SJSA1 (cell line): ENCODE results near the gene MALAT1. TPM values are rescaled to one million over a fixed set of nuclear protein-coding genes. Genes with fewer than 3 reads are reported as not detected.
A peak's percentile ranks its signal among the peaks of the same experiment; 100 is the strongest.

ENCODE experiments used
- DNase-seq, 2 experiments: peaks; one replicate each; pipeline ENCODE4 v3.0.0-alpha.2; 2015 to 2020; ENCODE audit warnings: low spot score in 2 of 2, low read depth in 1 of 2
- H3K27ac ChIP-seq: fragments of 250-450 bp; sonication (Bioruptor Pico); 2 replicates; pipeline ENCODE4 v1.5.1; 2020; ENCODE audit warnings: mild to moderate bottlenecking, moderate library complexity
- H3K27me3 ChIP-seq: fragments of 250-450 bp; sonication (Bioruptor Pico); replicated peaks from 2 replicates; pipeline ENCODE4 v1.5.1; 2020; ENCODE audit warnings: mild to moderate bottlenecking, moderate library complexity
- H3K36me3 ChIP-seq: fragments of 250-450 bp; sonication (Bioruptor Pico); 2 replicates; pipeline ENCODE4 v1.5.1; 2020; ENCODE audit warnings: mild to moderate bottlenecking
- H3K4me1 ChIP-seq: fragments of 250-450 bp; sonication (Bioruptor Pico); replicated peaks from 2 replicates; pipeline ENCODE4 v1.6.1; 2021; ENCODE audit warnings: mild to moderate bottlenecking
- H3K4me3 ChIP-seq: fragments of 250-450 bp; sonication (Bioruptor Pico); 2 replicates; pipeline ENCODE4 v1.5.1; 2020; ENCODE audit warnings: mild to moderate bottlenecking
- H3K9me3 ChIP-seq: fragments of 250-450 bp; sonication (Bioruptor Pico); replicated peaks from 2 replicates; pipeline ENCODE4 v1.5.1; 2020; ENCODE audit warnings: mild to moderate bottlenecking
- total RNA-seq: library from RNA; depleted of rRNA; stranded (reverse); fragments of >200 nt; shearing (Covaris generic); gene quantifications from 2 replicates; pipeline ENCODE4 v1.2.3, GENCODE V29; 2014

MALAT1 gene
- total RNA-seq, 1 experiment from 2014 or later = 2,210 TPM

DNA sequence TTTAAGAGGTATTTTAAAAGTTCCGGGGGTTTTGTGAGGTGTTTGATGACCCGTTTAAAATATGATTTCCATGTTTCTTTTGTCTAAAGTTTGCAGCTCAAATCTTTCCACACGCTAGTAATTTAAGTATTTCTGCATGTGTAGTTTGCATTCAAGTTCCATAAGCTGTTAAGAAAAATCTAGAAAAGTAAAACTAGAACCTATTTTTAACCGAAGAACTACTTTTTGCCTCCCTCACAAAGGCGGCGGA is 193 bp upstream of the MALAT1 start:
- peaks cover 20% of the 10 kb centered on the region for H3K27me3 ChIP-seq
- peak overlapping the region; percentile 59 for H3K4me3 ChIP-seq
- peaks cover 47% of the 10 kb centered on the region for H3K36me3 ChIP-seq
- H3K4me1 ChIP-seq = peaks cover 41% of the 10 kb centered on the region
- DNase-seq = no peak
- peak overlapping the region; percentile 98 for H3K27ac ChIP-seq
- H3K9me3 ChIP-seq = no peaks in the 10 kb centered on the region

DNA sequence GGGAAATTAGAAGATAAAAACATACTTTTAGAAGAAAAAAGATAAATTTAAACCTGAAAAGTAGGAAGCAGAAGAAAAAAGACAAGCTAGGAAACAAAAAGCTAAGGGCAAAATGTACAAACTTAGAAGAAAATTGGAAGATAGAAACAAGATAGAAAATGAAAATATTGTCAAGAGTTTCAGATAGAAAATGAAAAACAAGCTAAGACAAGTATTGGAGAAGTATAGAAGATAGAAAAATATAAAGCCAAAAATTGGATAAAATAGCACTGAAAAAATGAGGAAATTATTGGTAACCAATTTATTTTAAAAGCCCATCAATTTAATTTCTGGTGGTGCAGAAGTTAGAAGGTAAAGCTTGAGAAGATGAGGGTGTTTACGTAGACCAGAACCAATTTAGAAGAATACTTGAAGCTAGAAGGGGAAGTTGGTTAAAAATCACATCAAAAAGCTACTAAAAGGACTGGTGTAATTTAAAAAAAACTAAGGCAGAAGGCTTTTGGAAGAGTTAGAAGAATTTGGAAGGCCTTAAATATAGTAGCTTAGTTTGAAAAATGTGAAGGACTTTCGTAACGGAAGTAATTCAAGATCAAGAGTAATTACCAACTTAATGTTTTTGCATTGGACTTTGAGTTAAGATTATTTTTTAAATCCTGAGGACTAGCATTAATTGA is 1.0 kb downstream of the MALAT1 start:
- Histone ChIP-seq H3K36me3 (peaks cover 59% of the 10 kb centered on the region), H3K4me1 (peaks cover 41% of the 10 kb centered on the region), H3K27ac (peak overlapping the region; percentile 98), H3K27me3 (peaks cover 30% of the 10 kb centered on the region), H3K9me3 (no peaks in the 10 kb centered on the region), H3K4me3 (peak overlapping the region; percentile 59)
- no peak for DNase-seq

DNA sequence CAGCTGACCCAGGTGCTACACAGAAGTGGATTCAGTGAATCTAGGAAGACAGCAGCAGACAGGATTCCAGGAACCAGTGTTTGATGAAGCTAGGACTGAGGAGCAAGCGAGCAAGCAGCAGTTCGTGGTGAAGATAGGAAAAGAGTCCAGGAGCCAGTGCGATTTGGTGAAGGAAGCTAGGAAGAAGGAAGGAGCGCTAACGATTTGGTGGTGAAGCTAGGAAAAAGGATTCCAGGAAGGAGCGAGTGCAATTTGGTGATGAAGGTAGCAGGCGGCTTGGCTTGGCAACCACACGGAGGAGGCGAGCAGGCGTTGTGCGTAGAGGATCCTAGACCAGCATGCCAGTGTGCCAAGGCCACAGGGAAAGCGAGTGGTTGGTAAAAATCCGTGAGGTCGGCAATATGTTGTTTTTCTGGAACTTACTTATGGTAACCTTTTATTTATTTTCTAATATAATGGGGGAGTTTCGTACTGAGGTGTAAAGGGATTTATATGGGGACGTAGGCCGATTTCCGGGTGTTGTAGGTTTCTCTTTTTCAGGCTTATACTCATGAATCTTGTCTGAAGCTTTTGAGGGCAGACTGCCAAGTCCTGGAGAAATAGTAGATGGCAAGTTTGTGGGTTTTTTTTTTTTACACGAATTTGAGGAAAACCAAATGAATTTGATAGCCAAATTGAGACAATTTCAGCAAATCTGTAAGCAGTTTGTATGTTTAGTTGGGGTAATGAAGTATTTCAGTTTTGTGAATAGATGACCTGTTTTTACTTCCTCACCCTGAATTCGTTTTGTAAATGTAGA is 1.7 kb downstream of the MALAT1 start:
- Histone ChIP-seq H3K9me3 (no peaks in the 10 kb centered on the region), H3K4me3 (peak overlapping the region; percentile 59), H3K27ac (peak overlapping the region; percentile 98), H3K27me3 (peaks cover 35% of the 10 kb centered on the region), H3K4me1 (peaks cover 49% of the 10 kb centered on the region), H3K36me3 (peaks cover 66% of the 10 kb centered on the region)
- DNase-seq = peak; percentile 73 to 87

DNA sequence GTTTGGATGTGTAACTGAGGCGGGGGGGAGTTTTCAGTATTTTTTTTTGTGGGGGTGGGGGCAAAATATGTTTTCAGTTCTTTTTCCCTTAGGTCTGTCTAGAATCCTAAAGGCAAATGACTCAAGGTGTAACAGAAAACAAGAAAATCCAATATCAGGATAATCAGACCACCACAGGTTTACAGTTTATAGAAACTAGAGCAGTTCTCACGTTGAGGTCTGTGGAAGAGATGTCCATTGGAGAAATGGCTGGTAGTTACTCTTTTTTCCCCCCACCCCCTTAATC is 2.3 kb downstream of the MALAT1 start:
- Histone ChIP-seq H3K4me1 (peaks cover 49% of the 10 kb centered on the region), H3K4me3 (peak overlapping the region; percentile 59), H3K36me3 (peaks cover 72% of the 10 kb centered on the region), H3K9me3 (no peaks in the 10 kb centered on the region), H3K27ac (peak overlapping the region; percentile 98), H3K27me3 (peaks cover 38% of the 10 kb centered on the region)
- no peak for DNase-seq

DNA sequence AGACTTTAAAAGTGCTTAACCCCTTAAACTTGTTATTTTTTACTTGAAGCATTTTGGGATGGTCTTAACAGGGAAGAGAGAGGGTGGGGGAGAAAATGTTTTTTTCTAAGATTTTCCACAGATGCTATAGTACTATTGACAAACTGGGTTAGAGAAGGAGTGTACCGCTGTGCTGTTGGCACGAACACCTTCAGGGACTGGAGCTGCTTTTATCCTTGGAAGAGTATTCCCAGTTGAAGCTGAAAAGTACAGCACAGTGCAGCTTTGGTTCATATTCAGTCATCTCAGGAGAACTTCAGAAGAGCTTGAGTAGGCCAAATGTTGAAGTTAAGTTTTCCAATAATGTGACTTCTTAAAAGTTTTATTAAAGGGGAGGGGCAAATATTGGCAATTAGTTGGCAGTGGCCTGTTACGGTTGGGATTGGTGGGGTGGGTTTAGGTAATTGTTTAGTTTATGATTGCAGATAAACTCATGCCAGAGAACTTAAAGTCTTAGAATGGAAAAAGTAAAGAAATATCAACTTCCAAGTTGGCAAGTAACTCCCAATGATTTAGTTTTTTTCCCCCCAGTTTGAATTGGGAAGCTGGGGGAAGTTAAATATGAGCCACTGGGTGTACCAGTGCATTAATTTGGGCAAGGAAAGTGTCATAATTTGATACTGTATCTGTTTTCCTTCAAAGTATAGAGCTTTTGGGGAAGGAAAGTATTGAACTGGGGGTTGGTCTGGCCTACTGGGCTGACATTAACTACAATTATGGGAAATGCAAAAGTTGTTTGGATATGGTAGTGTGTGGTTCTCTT is 2.8 kb downstream of the MALAT1 start:
- peaks cover 43% of the 10 kb centered on the region for H3K27me3 ChIP-seq
- H3K4me3 ChIP-seq = peak overlapping the region; percentile 59
- peak overlapping the region; percentile 98 for H3K27ac ChIP-seq
- peaks cover 49% of the 10 kb centered on the region for H3K4me1 ChIP-seq
- peaks cover 5% of the 10 kb centered on the region; the same call in 1 of the 2 replicates for H3K9me3 ChIP-seq
- H3K36me3 ChIP-seq = peaks cover 77% of the 10 kb centered on the region
- peak in 1 of 2 experiments; percentile 78 for DNase-seq

DNA sequence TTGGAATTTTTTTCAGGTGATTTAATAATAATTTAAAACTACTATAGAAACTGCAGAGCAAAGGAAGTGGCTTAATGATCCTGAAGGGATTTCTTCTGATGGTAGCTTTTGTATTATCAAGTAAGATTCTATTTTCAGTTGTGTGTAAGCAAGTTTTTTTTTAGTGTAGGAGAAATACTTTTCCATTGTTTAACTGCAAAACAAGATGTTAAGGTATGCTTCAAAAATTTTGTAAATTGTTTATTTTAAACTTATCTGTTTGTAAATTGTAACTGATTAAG is 3.4 kb downstream of the MALAT1 start:
- Histone ChIP-seq H3K36me3 (peaks cover 83% of the 10 kb centered on the region), H3K4me3 (peak overlapping the region; percentile 59), H3K9me3 (peaks cover 11% of the 10 kb centered on the region; the same call in 1 of the 2 replicates), H3K27me3 (peaks cover 49% of the 10 kb centered on the region), H3K27ac (peak overlapping the region; percentile 98), H3K4me1 (peaks cover 49% of the 10 kb centered on the region)
- DNase-seq = peak in 1 of 2 experiments; percentile 79

DNA sequence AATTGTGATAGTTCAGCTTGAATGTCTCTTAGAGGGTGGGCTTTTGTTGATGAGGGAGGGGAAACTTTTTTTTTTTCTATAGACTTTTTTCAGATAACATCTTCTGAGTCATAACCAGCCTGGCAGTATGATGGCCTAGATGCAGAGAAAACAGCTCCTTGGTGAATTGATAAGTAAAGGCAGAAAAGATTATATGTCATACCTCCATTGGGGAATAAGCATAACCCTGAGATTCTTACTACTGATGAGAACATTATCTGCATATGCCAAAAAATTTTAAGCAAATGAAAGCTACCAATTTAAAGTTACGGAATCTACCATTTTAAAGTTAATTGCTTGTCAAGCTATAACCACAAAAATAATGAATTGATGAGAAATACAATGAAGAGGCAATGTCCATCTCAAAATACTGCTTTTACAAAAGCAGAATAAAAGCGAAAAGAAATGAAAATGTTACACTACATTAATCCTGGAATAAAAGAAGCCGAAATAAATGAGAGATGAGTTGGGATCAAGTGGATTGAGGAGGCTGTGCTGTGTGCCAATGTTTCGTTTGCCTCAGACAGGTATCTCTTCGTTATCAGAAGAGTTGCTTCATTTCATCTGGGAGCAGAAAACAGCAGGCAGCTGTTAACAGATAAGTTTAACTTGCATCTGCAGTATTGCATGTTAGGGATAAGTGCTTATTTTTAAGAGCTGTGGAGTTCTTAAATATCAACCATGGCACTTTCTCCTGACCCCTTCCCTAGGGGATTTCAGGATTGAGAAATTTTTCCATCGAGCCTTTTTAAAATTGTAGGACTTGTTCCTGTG is 3.9 kb downstream of the MALAT1 start:
- Histone ChIP-seq H3K27ac (peak overlapping the region; percentile 98), H3K27me3 (peaks cover 54% of the 10 kb centered on the region), H3K4me3 (peak overlapping the region; percentile 59), H3K36me3 (peaks cover 88% of the 10 kb centered on the region), H3K9me3 (peaks cover 16% of the 10 kb centered on the region), H3K4me1 (peaks cover 52% of the 10 kb centered on the region)
- peak in 1 of 2 experiments; percentile 77 for DNase-seq

DNA sequence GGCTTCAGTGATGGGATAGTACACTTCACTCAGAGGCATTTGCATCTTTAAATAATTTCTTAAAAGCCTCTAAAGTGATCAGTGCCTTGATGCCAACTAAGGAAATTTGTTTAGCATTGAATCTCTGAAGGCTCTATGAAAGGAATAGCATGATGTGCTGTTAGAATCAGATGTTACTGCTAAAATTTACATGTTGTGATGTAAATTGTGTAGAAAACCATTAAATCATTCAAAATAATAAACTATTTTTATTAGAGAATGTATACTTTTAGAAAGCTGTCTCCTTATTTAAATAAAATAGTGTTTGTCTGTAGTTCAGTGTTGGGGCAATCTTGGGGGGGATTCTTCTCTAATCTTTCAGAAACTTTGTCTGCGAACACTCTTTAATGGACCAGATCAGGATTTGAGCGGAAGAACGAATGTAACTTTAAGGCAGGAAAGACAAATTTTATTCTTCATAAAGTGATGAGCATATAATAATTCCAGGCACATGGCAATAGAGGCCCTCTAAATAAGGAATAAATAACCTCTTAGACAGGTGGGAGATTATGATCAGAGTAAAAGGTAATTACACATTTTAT is 4.6 kb downstream of the MALAT1 start:
- Histone ChIP-seq H3K4me1 (peaks cover 51% of the 10 kb centered on the region), H3K4me3 (peak overlapping the region; percentile 59), H3K9me3 (peaks cover 17% of the 10 kb centered on the region), H3K27me3 (peaks cover 56% of the 10 kb centered on the region), H3K27ac (peak overlapping the region; percentile 98), H3K36me3 (peaks cover 90% of the 10 kb centered on the region)
- no peak for DNase-seq

DNA sequence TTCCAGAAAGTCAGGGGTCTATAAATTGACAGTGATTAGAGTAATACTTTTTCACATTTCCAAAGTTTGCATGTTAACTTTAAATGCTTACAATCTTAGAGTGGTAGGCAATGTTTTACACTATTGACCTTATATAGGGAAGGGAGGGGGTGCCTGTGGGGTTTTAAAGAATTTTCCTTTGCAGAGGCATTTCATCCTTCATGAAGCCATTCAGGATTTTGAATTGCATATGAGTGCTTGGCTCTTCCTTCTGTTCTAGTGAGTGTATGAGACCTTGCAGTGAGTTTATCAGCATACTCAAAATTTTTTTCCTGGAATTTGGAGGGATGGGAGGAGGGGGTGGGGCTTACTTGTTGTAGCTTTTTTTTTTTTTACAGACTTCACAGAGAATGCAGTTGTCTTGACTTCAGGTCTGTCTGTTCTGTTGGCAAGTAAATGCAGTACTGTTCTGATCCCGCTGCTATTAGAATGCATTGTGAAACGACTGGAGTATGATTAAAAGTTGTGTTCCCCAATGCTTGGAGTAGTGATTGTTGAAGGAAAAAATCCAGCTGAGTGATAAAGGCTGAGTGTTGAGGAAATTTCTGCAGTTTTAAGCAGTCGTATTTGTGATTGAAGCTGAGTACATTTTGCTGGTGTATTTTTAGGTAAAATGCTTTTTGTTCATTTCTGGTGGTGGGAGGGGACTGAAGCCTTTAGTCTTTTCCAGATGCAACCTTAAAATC is 5.3 kb downstream of the MALAT1 start:
- Histone ChIP-seq H3K27ac (peak overlapping the region; percentile 98), H3K36me3 (peaks cover 89% of the 10 kb centered on the region)
- DNase-seq = peak in 1 of 2 experiments; percentile 86

DNA sequence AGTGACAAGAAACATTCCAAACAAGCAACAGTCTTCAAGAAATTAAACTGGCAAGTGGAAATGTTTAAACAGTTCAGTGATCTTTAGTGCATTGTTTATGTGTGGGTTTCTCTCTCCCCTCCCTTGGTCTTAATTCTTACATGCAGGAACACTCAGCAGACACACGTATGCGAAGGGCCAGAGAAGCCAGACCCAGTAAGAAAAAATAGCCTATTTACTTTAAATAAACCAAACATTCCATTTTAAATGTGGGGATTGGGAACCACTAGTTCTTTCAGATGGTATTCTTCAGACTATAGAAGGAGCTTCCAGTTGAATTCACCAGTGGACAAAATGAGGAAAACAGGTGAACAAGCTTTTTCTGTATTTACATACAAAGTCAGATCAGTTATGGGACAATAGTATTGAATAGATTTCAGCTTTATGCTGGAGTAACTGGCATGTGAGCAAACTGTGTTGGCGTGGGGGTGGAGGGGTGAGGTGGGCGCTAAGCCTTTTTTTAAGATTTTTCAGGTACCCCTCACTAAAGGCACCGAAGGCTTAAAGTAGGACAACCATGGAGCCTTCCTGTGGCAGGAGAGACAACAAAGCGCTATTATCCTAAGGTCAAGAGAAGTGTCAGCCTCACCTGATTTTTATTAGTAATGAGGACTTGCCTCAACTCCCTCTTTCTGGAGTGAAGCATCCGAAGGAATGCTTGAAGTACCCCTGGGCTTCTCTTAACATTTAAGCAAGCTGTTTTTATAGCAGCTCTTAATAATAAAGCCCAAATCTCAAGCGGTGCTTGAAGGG is 6.0 kb downstream of the MALAT1 start:
- H3K4me3 ChIP-seq = peak overlapping the region; percentile 59
- peaks cover 48% of the 10 kb centered on the region for H3K4me1 ChIP-seq
- H3K27me3 ChIP-seq = peaks cover 51% of the 10 kb centered on the region
- DNase-seq = peak in 1 of 2 experiments; percentile 72
- peaks cover 81% of the 10 kb centered on the region for H3K36me3 ChIP-seq
- peak overlapping the region; percentile 24 for H3K27ac ChIP-seq
- peaks cover 17% of the 10 kb centered on the region for H3K9me3 ChIP-seq

More for the DNA sequence above, 5.3 kb downstream of the MALAT1 start:
- H3K4me3 ChIP-seq = peak overlapping the region; percentile 59
- H3K4me1 ChIP-seq = peaks cover 48% of the 10 kb centered on the region
- H3K9me3 ChIP-seq = peaks cover 17% of the 10 kb centered on the region
- H3K27me3 ChIP-seq = peaks cover 55% of the 10 kb centered on the region

DNA sequence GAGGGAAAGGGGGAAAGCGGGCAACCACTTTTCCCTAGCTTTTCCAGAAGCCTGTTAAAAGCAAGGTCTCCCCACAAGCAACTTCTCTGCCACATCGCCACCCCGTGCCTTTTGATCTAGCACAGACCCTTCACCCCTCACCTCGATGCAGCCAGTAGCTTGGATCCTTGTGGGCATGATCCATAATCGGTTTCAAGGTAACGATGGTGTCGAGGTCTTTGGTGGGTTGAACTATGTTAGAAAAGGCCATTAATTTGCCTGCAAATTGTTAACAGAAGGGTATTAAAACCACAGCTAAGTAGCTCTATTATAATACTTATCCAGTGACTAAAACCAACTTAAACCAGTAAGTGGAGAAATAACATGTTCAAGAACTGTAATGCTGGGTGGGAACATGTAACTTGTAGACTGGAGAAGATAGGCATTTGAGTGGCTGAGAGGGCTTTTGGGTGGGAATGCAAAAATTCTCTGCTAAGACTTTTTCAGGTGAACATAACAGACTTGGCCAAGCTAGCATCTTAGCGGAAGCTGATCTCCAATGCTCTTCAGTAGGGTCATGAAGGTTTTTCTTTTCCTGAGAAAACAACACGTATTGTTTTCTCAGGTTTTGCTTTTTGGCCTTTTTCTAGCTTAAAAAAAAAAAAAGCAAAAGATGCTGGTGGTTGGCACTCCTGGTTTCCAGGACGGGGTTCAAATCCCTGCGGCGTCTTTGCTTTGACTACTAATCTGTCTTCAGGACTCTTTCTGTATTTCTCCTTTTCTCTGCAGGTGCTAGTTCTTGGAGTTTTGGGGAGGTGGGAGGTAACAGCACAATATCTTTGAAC is 6.8 kb downstream of the MALAT1 start:
- H3K27me3 ChIP-seq = peaks cover 51% of the 10 kb centered on the region
- peaks cover 17% of the 10 kb centered on the region for H3K9me3 ChIP-seq
- H3K27ac ChIP-seq = peak overlapping the region; percentile 29
- peak overlapping the region; percentile 59 for H3K4me3 ChIP-seq
- H3K4me1 ChIP-seq = peaks cover 51% of the 10 kb centered on the region
- peak in 1 of 2 experiments; percentile 61 for DNase-seq
- peaks cover 73% of the 10 kb centered on the region for H3K36me3 ChIP-seq
